WTC11 (cell line): ENCODE data around the gene LAMC2. TPM values are rescaled to one million over a fixed set of nuclear protein-coding genes. Genes with fewer than 3 reads are reported as not detected.

Experiments
- ATAC-seq: fragments of 200-7000 bp; cut with Tn5 transposase; 2 replicates; pipeline ENCODE4 v1.10.0; 2021; ENCODE audit warnings: mild to moderate bottlenecking, moderate library complexity
- CTCF ChIA-PET: fragments of 300-600 bp; sonication (Branson Sonifier 250); formaldehyde crosslinking; loops from one replicate; lab custom pipeline; 2021; ENCODE audit warnings: antibody characterized with exemption; lab: Charles Lee
- POLR2A ChIA-PET: fragments of 350-600 bp; sonication (Branson Sonifier 250); formaldehyde crosslinking; loops from one replicate; lab custom pipeline; 2021; ENCODE audit warnings: antibody characterized with exemption; lab: Charles Lee
- DNase-seq: peaks from one replicate; pipeline ENCODE4 v3.0.0; 2021; ENCODE audit warnings: low spot score
- H3K27ac Mint-ChIP-seq: 2 replicates; pipeline ENCODE4 v1.8.0; 2021; ENCODE audit warnings: mixed read lengths
- H3K27me3 Mint-ChIP-seq: 2 replicates; pipeline ENCODE4 v1.8.0; 2021; ENCODE audit warnings: low read depth, mild to moderate bottlenecking, moderate library complexity, mixed read lengths
- H3K36me3 Mint-ChIP-seq: 2 replicates; pipeline ENCODE4 v1.8.0; 2021; ENCODE audit warnings: mixed read lengths
- H3K4me1 Mint-ChIP-seq: 2 replicates; pipeline ENCODE4 v1.8.0; 2022; ENCODE audit warnings: mixed read lengths
- H3K4me3 Mint-ChIP-seq: 2 replicates; pipeline ENCODE4 v1.8.0; 2021; ENCODE audit warnings: mild to moderate bottlenecking, moderate library complexity, mixed read lengths
- H3K9me3 Mint-ChIP-seq: 2 replicates; pipeline ENCODE4 v1.8.0; 2021; ENCODE audit warnings: mixed read lengths
- ARID4B ChIP-seq: sonication (generic); formaldehyde crosslinking; IDR thresholded peaks from 2 replicates; pipeline ENCODE4 v1.8.0; 2023; ENCODE audit warnings: missing genetic modification reagents, mild to moderate bottlenecking, borderline replicate concordance
- CREB1 ChIP-seq: sonication (generic); formaldehyde crosslinking; IDR thresholded peaks from 2 replicates; pipeline ENCODE4 v1.8.0; 2023; ENCODE audit warnings: mild to moderate bottlenecking, missing genetic modification reagents
- FOXK1 ChIP-seq: sonication (generic); formaldehyde crosslinking; IDR thresholded peaks from 2 replicates; pipeline ENCODE4 v1.8.0; 2022; ENCODE audit warnings: mild to moderate bottlenecking, moderate library complexity, missing genetic modification reagents
- FOXP1 ChIP-seq: sonication (generic); formaldehyde crosslinking; IDR thresholded peaks from 2 replicates; pipeline ENCODE4 v1.8.0; 2022; ENCODE audit warnings: missing genetic modification reagents, mild to moderate bottlenecking, moderate library complexity, borderline replicate concordance
- FOXP4 ChIP-seq: sonication (generic); formaldehyde crosslinking; IDR thresholded peaks from 2 replicates; pipeline ENCODE4 v1.8.0; 2022; ENCODE audit warnings: mild to moderate bottlenecking, missing genetic modification reagents
- GTF2I ChIP-seq: fragments of 250-450 bp; sonication (Bioruptor Pico); conservative IDR thresholded peaks from 2 replicates; pipeline ENCODE4 v1.4.0; 2021; ENCODE audit warnings: mild to moderate bottlenecking
- HMGA2 ChIP-seq: fragments of 250-450 bp; sonication (Bioruptor Pico); IDR thresholded peaks from 2 replicates; pipeline ENCODE4 v1.4.0; 2021; ENCODE audit warnings: mild to moderate bottlenecking, moderate library complexity
- MLX ChIP-seq: sonication (generic); formaldehyde crosslinking; IDR thresholded peaks from 2 replicates; pipeline ENCODE4 v1.8.1; 2023; ENCODE audit warnings: mild to moderate bottlenecking, missing genetic modification reagents, moderate library complexity
- MXD4 ChIP-seq: fragments of 250-450 bp; sonication (Bioruptor Pico); IDR thresholded peaks from 2 replicates; pipeline ENCODE4 v1.8.0; 2021; ENCODE audit warnings: mild to moderate bottlenecking, moderate library complexity, borderline replicate concordance
- NFYB ChIP-seq: sonication (generic); formaldehyde crosslinking; conservative IDR thresholded peaks from 2 replicates; pipeline ENCODE4 v1.8.0; 2022; ENCODE audit warnings: low read depth, missing genetic modification reagents
- OVOL2 ChIP-seq: fragments of 250-450 bp; sonication (Bioruptor Pico); IDR thresholded peaks from 2 replicates; pipeline ENCODE4 v1.9.0; 2021; ENCODE audit warnings: mild to moderate bottlenecking, borderline replicate concordance
- PREB ChIP-seq: sonication (generic); formaldehyde crosslinking; IDR thresholded peaks from 2 replicates; pipeline ENCODE4 v1.8.1; 2022; ENCODE audit warnings: mild to moderate bottlenecking, missing genetic modification reagents, moderate library complexity, borderline replicate concordance
- RELA ChIP-seq: sonication (generic); formaldehyde crosslinking; IDR thresholded peaks from 2 replicates; pipeline ENCODE4 v1.8.1; 2022; ENCODE audit warnings: missing genetic modification reagents, mild to moderate bottlenecking, borderline replicate concordance
- SOX15 ChIP-seq: fragments of 250-450 bp; sonication (Bioruptor Pico); IDR thresholded peaks from 2 replicates; pipeline ENCODE4 v1.9.0; 2021; ENCODE audit warnings: mild to moderate bottlenecking
- TP53 ChIP-seq: sonication (generic); formaldehyde crosslinking; IDR thresholded peaks from 2 replicates; pipeline ENCODE4 v1.8.1; 2023; ENCODE audit warnings: mild to moderate bottlenecking, missing genetic modification reagents
- USF1 ChIP-seq: sonication (generic); formaldehyde crosslinking; IDR thresholded peaks from 2 replicates; pipeline ENCODE4 v1.8.0; 2022; ENCODE audit warnings: mild to moderate bottlenecking, missing genetic modification reagents
- ZNF121 ChIP-seq: sonication (generic); formaldehyde crosslinking; IDR thresholded peaks from 2 replicates; pipeline ENCODE4 v1.8.0; 2023; ENCODE audit warnings: missing genetic modification reagents
- ZNF138 ChIP-seq: sonication (generic); formaldehyde crosslinking; conservative IDR thresholded peaks from 2 replicates; pipeline ENCODE4 v1.8.1; 2022; ENCODE audit warnings: mild to moderate bottlenecking, moderate library complexity, missing genetic modification reagents
- ZNF232 ChIP-seq: sonication (generic); formaldehyde crosslinking; IDR thresholded peaks from 2 replicates; pipeline ENCODE4 v1.8.0; 2022; ENCODE audit warnings: mild to moderate bottlenecking, missing genetic modification reagents
- ZNF263 ChIP-seq: sonication (generic); formaldehyde crosslinking; IDR thresholded peaks from 2 replicates; pipeline ENCODE4 v1.8.1; 2022; ENCODE audit warnings: low read depth, mild to moderate bottlenecking, moderate library complexity, missing genetic modification reagents
- ZNF532 ChIP-seq: fragments of 250-450 bp; sonication (Bioruptor Pico); IDR thresholded peaks from 2 replicates; pipeline ENCODE4 v1.9.0; 2021; ENCODE audit warnings: mild to moderate bottlenecking, borderline replicate concordance
- total RNA-seq: library from RNA; stranded (reverse); gene quantifications from 3 replicates; pipeline ENCODE4 v1.2.3, GENCODE V29; 2021

Gene LAMC2
- total RNA-seq, 1 experiment from 2014 or later, result 7.9 TPM

GRCh38 chr1:183245357-183245756 lies 59.3 kb downstream of the LAMC2 start:
- Mint-ChIP-seq H3K36me3 (no peaks in the 10 kb centered on the region), H3K27ac (no peak overlapping the region), H3K4me1 (peaks cover 11% of the 10 kb centered on the region), H3K9me3 (0 out of 2 replicates have a peak, but pooled peaks cover 5% of the 10 kb centered on the region), H3K27me3 (no peaks in the 10 kb centered on the region), H3K4me3 (no peak overlapping the region)
- ChIA-PET POLR2A (no interaction called here), CTCF (interaction anchor here (3.8 kb wide), 1 partner anchor 10 kb away, joined by 24 read pairs; no protein-coding TSS in a partner anchor)
- no peak for ATAC-seq
- no peak for DNase-seq
- TF ChIP-seq ZNF138 (no peak), NFYB (CRISPR knock-in tag) (no peak), TP53 (CRISPR knock-in tag) (no peak), MLX (CRISPR knock-in tag) (no peak), ZNF263 (CRISPR knock-in tag) (no peak), FOXP1 (CRISPR knock-in tag) (no peak), OVOL2 (no peak), GTF2I (CRISPR knock-in tag) (no peak), ZNF121 (no peak), SOX15 (CRISPR knock-in tag) (no peak), FOXP4 (CRISPR knock-in tag) (no peak), ARID4B (CRISPR knock-in tag) (no peak), CREB1 (CRISPR knock-in tag) (no peak)

GRCh38 chr1:183246436-183246835 lies 60.4 kb downstream of the LAMC2 start:
- peaks cover 2% of the 10 kb centered on the region; the same call in 1 of the 2 replicates for H3K36me3 Mint-ChIP-seq
- ATAC-seq (no peak), DNase-seq (no peak)
- CTCF ChIA-PET, result interaction anchor here (2.0 to 3.8 kb wide), 2 partner anchors 11 to 18 kb away, joined by 9 to 24 read pairs; no protein-coding TSS in a partner anchor
- no peak overlapping the region for H3K4me3 Mint-ChIP-seq
- H3K9me3 Mint-ChIP-seq, result 0 out of 2 replicates have a peak, but pooled peaks cover 8% of the 10 kb centered on the region
- POLR2A ChIA-PET, result interaction anchor here (0.6 to 1.1 kb wide), 2 partner anchors 12 to 149 kb away, joined by 3 read pairs; no protein-coding TSS in a partner anchor
- peaks cover 11% of the 10 kb centered on the region for H3K4me1 Mint-ChIP-seq
- H3K27me3 Mint-ChIP-seq, result no peaks in the 10 kb centered on the region
- H3K27ac Mint-ChIP-seq, result no peak overlapping the region
- no peak for TF ChIP-seq ZNF532 (CRISPR knock-in tag)
- TF ChIP-seq USF1 (CRISPR knock-in tag), result no peak
- TF ChIP-seq FOXK1 (CRISPR knock-in tag), result no peak
- no peak for TF ChIP-seq CREB1 (CRISPR knock-in tag)
- TF ChIP-seq MXD4 (CRISPR knock-in tag), result no peak
- TF ChIP-seq PREB, result no peak
- TF ChIP-seq ZNF232, result no peak
- no peak for TF ChIP-seq OVOL2
- no peak for TF ChIP-seq MLX (CRISPR knock-in tag)
- TF ChIP-seq RELA (CRISPR knock-in tag), result no peak
- TF ChIP-seq HMGA2, result no peak
- TF ChIP-seq GTF2I (CRISPR knock-in tag), result no peak
